Activated CD4-positive, alpha-beta T cell treated with anti-CD3 and anti-CD28 coated beads, Interleukin-2, amount 50 U/mL, for 4 hours (primary cell): ENCODE results near the gene FEV.
"Not testable (repeated sequence)": the region's sequence is repeated elsewhere in the genome, so short reads cannot be mapped to it uniquely, and the experiment has no call there.

ENCODE experiments used
- DNase-seq, 2 experiments: peaks; one replicate each; pipeline ENCODE4 v3.0.0-alpha.2; 2020

The FEV gene

GRCh38 chr2:218963601-218964000 lies 21.4 kb downstream of the FEV start:
- DNase-seq = no peak

DNA sequence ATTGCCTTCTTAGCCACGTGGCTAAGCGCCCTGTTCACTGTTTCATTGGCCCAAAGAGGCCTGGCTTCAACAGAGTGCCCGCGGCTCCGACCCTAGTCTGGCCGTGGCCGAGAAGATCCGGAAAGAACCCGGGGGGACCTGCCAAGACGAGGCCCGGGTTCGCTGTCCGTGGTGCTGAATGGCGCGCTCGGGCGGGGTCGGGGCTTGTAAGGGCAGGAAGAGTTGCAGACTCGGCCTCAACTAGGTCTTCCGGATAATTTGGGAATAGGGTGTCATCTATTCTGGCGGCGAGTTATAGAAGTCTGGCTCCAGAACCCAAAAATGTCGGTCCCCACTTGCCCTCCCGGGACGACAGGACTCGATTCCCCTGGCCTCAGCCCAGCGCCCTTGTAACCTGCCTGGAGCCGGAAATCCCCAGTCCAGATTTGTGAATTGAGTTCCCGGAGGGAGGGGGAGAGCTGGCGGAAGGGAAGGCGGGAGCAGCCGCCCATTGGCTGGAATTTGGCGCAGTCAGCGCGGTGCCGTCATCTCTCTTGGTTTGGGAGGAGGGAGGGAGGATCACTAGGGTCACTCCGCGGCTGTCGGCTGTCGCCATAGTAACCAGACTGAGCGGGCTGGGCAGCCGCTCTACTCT lies 22.0 kb downstream of the FEV start:
- DNase-seq = peak; percentile 51 to 57

GRCh38 chr2:218961651-218962570 lies 23.1 kb downstream of the FEV start:
- DNase-seq = no peak

DNA sequence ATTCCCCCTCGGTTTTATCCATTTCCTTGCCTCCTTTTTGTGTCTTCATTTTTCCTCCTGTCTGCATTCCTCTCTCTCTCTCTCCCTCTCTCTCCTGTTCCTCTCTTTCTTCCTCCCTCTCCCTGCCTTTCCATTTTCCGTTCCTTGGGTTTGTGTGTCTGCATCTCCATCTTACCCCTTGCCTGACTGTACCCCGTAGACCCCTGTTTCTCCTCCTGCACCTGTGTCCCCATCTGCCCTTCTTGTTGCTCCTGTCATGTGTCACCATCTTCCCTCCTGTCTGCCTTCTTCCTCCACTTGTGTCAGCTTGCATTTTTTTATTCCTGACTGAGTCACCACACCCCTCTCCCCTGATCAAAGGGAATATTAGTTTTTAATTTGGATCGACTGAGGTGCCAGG lies 23.8 kb downstream of the FEV start:
- DNase-seq = no peak

DNA sequence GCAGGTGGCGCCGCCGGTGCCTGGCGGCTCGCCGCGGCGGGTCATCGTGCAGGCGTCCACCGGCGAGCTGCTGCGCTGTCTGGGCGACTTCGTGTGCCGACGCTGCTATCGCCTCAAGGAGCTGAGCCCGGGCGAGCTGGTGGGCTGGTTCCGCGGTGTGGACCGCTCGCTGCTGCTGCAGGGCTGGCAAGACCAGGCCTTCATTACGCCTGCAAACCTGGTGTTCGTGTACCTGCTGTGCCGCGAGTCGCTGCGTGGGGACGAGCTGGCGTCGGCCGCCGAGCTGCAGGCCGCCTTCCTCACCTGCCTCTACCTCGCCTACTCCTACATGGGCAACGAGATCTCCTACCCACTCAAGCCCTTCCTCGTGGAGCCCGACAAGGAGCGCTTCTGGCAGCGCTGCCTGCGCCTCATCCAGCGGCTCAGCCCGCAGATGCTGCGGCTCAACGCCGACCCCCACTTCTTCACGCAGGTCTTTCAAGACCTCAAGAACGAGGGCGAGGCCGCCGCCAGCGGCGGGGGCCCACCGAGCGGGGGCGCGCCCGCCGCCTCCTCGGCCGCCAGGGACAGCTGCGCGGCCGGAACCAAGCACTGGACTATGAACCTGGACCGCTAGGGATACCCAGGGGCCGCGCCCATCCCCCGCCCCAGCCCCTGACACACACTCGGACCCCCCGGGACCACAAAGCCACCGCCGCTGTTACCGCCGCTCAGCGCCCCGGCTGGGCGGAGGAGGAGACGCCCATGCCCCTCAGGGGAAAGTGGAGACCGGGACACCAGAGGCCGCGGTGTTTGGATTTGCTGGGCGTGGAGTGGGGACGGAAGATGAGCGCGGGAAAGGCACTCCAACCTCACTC lies 24.4 kb downstream of the FEV start:
- no peak for DNase-seq

- no peak for DNase-seq
Observed at GRCh38 chr2:218959761-218960308, 25.1 kb downstream of the FEV start.

GRCh38 chr2:218959141-218959731 lies 25.7 kb downstream of the FEV start, which contains the start of gene CDK5R2:
Gene CDK5R2 (plus strand): TSS chr2:218959666. CDS start chr2:218959821, 155 bp downstream.
- peak; percentile 33 to 38 for DNase-seq

DNA sequence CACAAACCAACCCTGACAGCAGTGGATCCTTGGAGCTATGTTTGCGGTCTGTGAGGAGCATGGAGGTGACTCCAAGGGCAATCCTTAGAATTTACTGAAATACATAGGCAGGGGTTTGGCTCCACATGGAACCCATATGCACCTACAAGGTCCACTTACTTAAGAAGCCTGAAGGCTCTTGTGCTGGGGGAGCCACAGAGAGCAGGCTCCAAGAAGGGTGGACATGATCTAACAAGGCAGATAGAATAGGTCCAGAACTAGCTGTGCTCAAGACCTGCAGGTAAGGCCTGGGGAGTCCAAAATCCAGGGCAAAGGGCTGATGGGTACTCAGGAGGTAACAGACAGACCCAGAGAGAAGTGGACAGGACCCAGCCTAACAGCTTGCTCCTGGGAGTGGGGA lies 26.7 kb downstream of the FEV start:
- no peak for DNase-seq

DNA sequence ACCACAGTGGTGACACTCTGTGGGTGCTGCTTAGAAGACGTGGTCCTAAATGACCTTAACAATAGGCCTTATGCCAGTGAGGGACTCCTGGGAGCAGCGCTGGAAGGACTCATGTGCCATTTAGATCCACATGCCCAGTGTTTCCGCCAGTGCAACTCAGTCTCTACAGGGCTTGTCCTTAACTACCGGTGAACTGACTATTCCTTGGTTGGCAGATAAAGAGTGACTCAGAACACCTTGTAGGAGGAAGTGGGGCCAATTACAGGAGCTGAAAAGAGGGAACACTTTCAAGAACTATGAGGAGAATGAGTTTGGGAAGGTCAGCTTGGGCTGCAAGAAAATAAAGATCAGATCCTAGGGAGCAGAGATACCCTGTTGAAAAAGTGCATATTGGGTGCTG lies 27.3 kb downstream of the FEV start:
- no peak for DNase-seq

DNA sequence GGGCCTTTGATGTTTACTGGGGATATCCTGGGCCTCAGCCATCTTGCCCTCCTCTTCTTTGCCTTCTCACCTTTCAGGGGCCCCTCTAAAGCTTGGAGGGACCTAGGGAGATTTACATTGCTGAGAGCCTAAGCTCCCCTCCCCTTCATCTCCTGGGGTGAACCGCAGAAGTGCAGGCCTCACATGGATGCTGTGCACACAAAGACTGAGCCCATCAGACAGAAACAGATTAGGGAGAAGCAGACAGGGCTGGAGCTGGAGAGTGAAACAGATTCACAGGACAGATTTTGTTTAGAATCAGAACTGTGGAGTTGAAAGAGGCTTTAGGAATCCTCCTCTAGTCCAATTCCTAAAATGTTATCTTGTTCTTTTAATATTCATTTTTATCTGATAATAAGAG lies 28.9 kb downstream of the FEV start:
- no peak for DNase-seq

DNA sequence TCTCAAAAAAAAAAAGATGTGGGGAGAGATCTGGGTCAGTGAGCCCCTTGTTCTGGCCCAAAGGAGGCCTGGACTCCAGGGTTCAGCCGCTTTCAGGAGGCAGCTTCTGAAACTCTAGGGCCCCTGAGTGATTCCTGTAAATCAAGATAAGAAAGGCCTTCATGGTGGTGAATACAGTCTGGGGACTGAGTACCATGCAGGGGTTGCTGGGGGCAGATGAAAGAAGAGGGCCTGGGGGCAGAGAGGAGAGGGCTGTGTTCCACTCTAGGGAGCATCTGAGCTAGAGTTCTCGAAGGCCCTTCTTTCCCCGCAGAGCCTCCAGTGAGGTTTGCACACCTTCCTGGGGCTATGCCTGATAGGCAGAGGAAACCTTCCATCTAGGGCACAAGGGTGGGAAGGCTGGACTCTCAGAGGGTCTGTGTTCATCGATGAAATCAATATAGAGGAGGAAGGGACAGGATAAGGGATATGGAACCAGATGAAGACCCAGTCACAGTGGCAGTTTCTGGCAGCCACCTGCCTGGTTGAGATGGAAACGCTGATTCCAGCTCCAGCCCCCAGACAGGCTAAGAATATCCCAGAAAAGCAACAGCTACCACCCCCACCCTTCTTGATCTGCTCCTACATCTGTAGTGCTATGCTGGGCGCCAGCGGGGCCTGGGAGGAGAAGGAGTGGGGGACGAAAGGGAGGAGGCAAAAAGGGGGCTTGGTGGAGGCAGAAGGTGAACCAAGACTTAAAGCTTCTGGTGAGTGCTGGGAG lies 30.3 kb downstream of the FEV start:
- DNase-seq = no peak

DNA sequence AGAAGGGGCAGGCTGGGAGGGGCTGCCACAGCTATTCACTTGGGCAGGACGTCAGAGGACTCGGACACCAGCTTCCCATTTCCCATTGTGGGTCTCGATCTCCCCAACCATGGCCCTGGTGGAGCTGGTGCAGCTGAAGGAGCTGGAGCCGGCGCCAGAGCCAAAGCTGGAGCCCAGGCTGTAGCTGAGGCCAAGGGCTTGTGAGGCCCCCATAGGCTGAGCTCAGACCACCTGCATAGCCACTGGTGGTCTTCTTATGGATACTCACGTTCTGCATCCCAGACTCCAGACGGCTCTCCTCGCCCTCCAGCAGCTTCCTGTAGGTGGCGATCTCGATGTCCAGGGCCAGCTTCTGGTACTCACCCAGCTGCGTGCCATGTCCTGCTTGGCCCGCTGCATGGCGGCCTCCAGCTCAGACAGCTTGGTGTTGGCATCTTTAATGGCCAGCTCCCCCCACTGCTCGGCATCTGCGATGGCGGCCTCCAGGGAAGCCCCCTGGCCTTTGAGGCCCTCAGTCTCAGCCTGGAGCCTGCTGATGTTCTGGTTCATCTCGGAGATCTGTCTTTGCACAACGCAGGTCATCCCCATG lies 31.5 kb downstream of the FEV start:
- DNase-seq = no peak

GRCh38 chr2:218952160-218952559 lies 32.8 kb downstream of the FEV start:
- no peak for DNase-seq

- DNase-seq = no peak
Observed at GRCh38 chr2:218946621-218947020, 38.4 kb downstream of the FEV start.

GRCh38 chr2:218944759-218945404 lies 40.1 kb downstream of the FEV start:
- DNase-seq = no peak

DNA sequence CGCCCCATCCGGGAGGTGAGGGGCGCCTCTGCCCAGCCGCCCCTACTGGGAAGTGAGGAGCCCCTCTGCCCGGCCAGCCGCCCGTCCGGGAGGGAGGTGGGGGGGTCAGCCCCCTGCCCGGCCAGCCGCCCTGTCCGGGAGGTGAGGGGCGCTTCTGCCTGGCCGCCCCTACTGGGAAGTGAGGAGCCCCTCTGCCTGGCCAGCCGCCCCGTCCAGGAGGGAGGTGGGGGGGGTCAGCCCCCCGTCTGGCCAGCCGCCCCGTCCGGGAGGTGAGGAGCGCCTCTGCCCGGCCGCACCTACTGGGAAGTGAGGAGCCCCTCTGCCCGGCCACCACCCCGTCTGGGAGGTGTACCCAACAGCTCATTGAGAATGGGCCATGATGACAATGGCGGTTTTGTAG lies 53.2 kb downstream of the FEV start:
- not testable (repeated sequence) for DNase-seq
